ENCODE measurements around the gene PCGF5.

Gene PCGF5

DNA sequence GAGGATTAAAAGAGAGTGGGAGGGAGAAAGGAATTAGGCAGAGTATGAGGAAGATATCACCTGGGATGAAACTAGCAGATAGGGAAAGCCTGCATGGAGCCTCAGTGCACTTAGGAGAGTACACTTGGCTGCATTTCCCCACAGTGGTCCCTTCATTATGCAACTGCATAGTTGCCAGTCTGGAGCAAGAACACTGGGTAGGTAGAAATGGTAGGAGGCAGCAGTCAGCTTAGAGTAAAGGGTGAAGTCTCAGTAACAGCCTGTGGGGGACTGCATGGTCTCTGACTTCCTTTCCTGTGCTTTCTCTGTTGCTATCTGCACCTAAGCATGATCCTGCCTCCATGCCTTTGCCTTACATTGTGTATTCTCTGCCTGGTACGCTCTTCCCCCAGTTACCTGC, 14.0 kb upstream of the PCGF5 start:
- Histone ChIP-seq H3K36me3 (ENCODE audit: insufficient read depth, low read length) (no peaks in the 10 kb centered on the region), H3K4me2 (ENCODE audit: low read depth, low read length, poor library complexity, severe bottlenecking) (no peak overlapping the region), H3K27me3 (ENCODE audit: insufficient read depth, low read length, poor library complexity, severe bottlenecking) (no peaks in the 10 kb centered on the region), H3F3A (ENCODE audit: low read depth) (no peaks in the 10 kb centered on the region), H3K9ac (ENCODE audit: low read depth, low read length, poor library complexity, severe bottlenecking) (no peak overlapping the region), H3K9me3 (ENCODE audit: insufficient read depth, low read depth, low read length) (no peaks in the 10 kb centered on the region), H2AFZ (ENCODE audit: low read length) (no peak overlapping the region), H4K20me1 (ENCODE audit: insufficient read depth, low read length, poor library complexity, severe bottlenecking) (no peaks in the 10 kb centered on the region), H3K4me1 (ENCODE audit: insufficient read depth, low read length, poor library complexity, severe bottlenecking) (peaks cover 37% of the 10 kb centered on the region), H3K9me2 (replicated peaks; ENCODE audit: low read depth, low read length) (no peaks in the 10 kb centered on the region), H3K4me3 (ENCODE audit: low read length, poor library complexity, severe bottlenecking) (no peak overlapping the region), H3K79me2 (ENCODE audit: insufficient read depth, low read length) (peaks cover 15% of the 10 kb centered on the region)
- TF ChIP-seq CTCF (conservative IDR thresholded peaks at IDR 0.05; ENCODE audit: low read length) (no peak), EZH2phosphoT487 (IDR thresholded peaks at IDR 0.05; ENCODE audit: borderline replicate concordance) (no peak)

DNA sequence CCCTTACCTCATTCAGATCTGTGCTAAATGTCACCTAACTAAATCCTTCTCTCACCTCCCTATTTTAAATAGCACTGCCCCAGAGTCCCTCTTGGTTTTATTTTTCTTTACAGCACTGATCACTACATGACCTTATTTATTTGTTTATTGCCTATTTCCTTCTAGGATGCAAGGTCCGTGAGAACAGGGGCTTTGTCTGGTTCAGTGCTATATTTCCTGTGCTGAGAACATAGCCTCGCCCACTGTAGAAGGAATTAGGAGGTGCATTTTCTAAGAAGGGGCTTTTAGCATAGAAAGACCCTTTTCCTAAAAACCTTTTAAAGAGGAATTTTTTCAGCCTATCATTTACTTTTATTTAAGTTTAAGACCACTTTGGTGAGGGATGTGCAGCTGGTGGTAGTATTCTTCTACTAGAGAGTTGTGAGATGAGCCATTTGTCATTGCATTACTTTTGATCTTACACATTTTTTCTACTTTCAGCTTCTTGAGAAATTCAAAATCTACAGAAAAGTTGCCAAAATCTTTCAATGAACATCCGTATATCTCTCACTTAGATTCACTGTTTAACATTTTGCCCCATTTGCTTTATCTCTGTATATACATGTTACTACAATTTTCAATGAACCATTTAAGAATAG, 13.5 kb upstream of the PCGF5 start:
- Histone ChIP-seq H3K4me2 (ENCODE audit: low read depth, low read length, poor library complexity, severe bottlenecking) (no peak overlapping the region), H3K27me3 (ENCODE audit: insufficient read depth, low read length, poor library complexity, severe bottlenecking) (no peaks in the 10 kb centered on the region), H3K4me1 (ENCODE audit: insufficient read depth, low read length, poor library complexity, severe bottlenecking) (peaks cover 32% of the 10 kb centered on the region), H3K4me3 (ENCODE audit: low read length, poor library complexity, severe bottlenecking) (no peak overlapping the region), H2AFZ (ENCODE audit: low read length) (no peak overlapping the region), H3F3A (ENCODE audit: low read depth) (no peaks in the 10 kb centered on the region), H3K36me3 (ENCODE audit: insufficient read depth, low read length) (no peaks in the 10 kb centered on the region), H3K9me3 (ENCODE audit: insufficient read depth, low read depth, low read length) (no peaks in the 10 kb centered on the region), H3K9me2 (replicated peaks; ENCODE audit: low read depth, low read length) (no peaks in the 10 kb centered on the region), H3K9ac (ENCODE audit: low read depth, low read length, poor library complexity, severe bottlenecking) (no peak overlapping the region), H4K20me1 (ENCODE audit: insufficient read depth, low read length, poor library complexity, severe bottlenecking) (no peaks in the 10 kb centered on the region), H3K79me2 (ENCODE audit: insufficient read depth, low read length) (peaks cover 13% of the 10 kb centered on the region)
- no peak for TF ChIP-seq CTCF (conservative IDR thresholded peaks at IDR 0.05; ENCODE audit: low read length)
- no peak for TF ChIP-seq EZH2phosphoT487 (IDR thresholded peaks at IDR 0.05; ENCODE audit: borderline replicate concordance)

DNA sequence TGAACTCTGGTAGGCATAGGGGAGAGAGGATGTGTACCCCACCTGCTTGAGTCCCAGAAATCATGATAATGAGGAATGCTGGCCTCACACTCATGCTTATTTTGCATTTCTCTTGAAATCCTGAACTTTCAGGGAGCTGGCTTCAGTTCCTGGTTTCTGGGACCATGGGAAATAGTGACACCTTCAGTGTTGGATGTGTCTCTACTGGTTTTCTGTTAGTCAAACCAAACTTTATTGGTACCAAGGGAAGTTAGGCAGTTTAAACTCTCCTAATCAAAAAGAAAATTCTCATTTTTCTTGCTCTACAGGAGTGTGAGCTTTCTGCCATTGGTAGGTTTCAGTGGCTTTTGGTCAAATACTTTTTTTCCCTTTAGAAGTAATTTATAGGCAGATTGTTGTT, 11.8 kb upstream of the PCGF5 start:
- TF ChIP-seq EZH2phosphoT487 (IDR thresholded peaks at IDR 0.05; ENCODE audit: borderline replicate concordance): no peak
- no peak for TF ChIP-seq CTCF (conservative IDR thresholded peaks at IDR 0.05; ENCODE audit: low read length)
- Histone ChIP-seq H3K9me2 (replicated peaks; ENCODE audit: low read depth, low read length) (no peaks in the 10 kb centered on the region), H2AFZ (ENCODE audit: low read length) (no peak overlapping the region), H3K4me3 (ENCODE audit: low read length, poor library complexity, severe bottlenecking) (no peak overlapping the region), H4K20me1 (ENCODE audit: insufficient read depth, low read length, poor library complexity, severe bottlenecking) (no peaks in the 10 kb centered on the region), H3K36me3 (ENCODE audit: insufficient read depth, low read length) (no peaks in the 10 kb centered on the region), H3K79me2 (ENCODE audit: insufficient read depth, low read length) (peaks cover 12% of the 10 kb centered on the region), H3K4me2 (ENCODE audit: low read depth, low read length, poor library complexity, severe bottlenecking) (no peak overlapping the region), H3K4me1 (ENCODE audit: insufficient read depth, low read length, poor library complexity, severe bottlenecking) (peaks cover 21% of the 10 kb centered on the region), H3K27me3 (ENCODE audit: insufficient read depth, low read length, poor library complexity, severe bottlenecking) (no peaks in the 10 kb centered on the region), H3F3A (ENCODE audit: low read depth) (no peaks in the 10 kb centered on the region), H3K9ac (ENCODE audit: low read depth, low read length, poor library complexity, severe bottlenecking) (no peak overlapping the region), H3K9me3 (ENCODE audit: insufficient read depth, low read depth, low read length) (no peaks in the 10 kb centered on the region)
